GM18873 (cell line): Measurements from ENCODE around the gene RNF138.
"Not testable (repeated sequence)": the region's sequence is repeated elsewhere in the genome, so short reads cannot be mapped to it uniquely, and the experiment has no call there.

ENCODE experiments used
- ATAC-seq: cut with Tn5 transposase; IDR thresholded peaks from one replicate; pipeline ENCODE4 v1.9.1; 2021; ENCODE audit warnings: mild to moderate bottlenecking, moderate library complexity, moderate number of reproducible peaks; ENCODE audit not compliant: unreplicated experiment, low FRiP score

RNF138 gene

GRCh38 chr18:32167980-32168730 is 76.5 kb downstream of the RNF138 start:
- ATAC-seq: no peak

- ATAC-seq: no peak
These were observed 82.0 kb downstream of the RNF138 start for GRCh38 chr18:32173654-32174053.

GRCh38 chr18:32174719-32175118 is 83.0 kb downstream of the RNF138 start:
- no peak for ATAC-seq

DNA sequence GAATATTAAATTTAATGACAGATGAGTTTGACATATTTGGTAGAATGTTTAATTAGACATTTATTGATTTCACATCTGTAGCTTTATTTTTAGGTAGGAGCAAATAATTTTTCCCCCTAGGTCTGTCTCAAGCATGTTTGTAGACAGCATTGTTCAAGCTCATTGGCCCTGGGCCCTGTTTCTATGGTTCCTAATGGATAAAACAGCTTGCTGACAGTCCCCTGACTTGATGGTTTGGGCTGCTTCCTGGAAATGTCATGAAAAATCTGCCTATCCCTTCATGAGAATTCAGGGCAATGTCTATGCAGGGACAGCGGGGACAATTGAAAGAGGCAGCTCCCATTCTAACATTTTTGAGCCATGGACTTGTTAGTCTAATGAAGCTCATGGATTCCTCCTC is 83.6 kb downstream of the RNF138 start:
- no peak for ATAC-seq

DNA sequence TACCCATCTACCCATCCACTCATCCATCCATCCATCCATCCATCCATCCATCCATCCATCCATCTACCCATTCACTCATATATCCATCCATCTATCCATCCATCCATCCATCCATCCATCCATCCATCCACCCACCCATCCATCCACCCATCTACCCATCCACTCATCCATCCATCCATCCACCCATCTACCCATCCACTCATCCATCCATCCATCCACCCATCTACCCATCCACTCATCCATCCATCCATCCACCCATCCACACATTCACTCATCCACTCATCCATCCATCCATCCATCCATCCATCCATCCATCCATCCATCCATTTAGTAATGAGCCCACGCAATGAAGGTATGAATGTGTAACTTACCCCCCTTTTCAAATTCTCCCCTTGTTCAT is 85.1 kb downstream of the RNF138 start:
- not testable (repeated sequence) for ATAC-seq

GRCh38 chr18:32177530-32177929 is 85.9 kb downstream of the RNF138 start:
- ATAC-seq: no peak
